Astrocyte (in vitro differentiated cells and primary cell): Measurements from ENCODE around the gene LSM14B.

Source experiments
- CTCF ChIP-seq: IDR thresholded peaks from 2 replicates; pipeline ENCODE4 v1.5.1; 2011; ENCODE audit warnings: low read depth, mild to moderate bottlenecking, inconsistent platforms, low read length, moderate library complexity; ENCODE audit not compliant: insufficient read depth
- EZH2 ChIP-seq: IDR thresholded peaks from 2 replicates; pipeline ENCODE4 v1.6.1; 2012; ENCODE audit warnings: mild to moderate bottlenecking, low read length, inconsistent platforms; ENCODE audit not compliant: insufficient read depth

DNA sequence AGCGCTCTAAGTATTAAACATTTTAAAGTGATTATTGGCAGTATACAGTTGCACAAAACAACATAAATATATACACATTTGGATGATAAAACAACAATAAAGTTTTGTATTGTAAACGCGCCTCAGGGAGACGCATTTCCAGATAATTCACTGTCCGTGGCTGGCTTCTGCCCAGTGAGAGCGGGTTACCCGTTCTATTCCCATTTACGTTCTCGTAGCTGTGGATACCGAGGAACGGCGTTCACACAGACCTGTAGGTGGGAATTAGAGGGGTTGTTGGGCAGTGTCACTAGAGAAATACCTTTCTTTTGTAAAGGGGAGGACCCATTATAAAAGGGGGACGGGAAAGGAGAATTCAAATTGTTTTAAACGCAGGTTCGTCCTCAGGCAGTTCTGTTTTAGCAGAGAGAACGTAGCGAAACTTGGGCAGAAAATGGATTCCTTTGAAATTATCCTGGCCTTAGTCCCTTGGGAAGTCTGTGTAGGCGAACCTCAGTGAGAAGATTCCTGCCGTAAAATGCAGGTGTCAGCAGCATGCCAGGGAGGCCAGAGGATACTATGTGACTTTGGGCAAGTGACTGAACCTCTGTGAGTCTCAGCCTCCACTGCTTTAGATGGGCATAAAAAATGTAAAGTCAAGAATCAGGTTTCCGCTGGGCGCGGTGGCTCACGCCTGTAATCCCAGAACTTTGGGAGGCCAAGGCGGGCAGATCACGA lies 61.3 kb downstream of the LSM14B start:
- TF ChIP-seq EZH2 = no peak
- no peak for TF ChIP-seq CTCF
